ENCODE results near the gene PNCK. TPM values are rescaled to one million over a fixed set of nuclear protein-coding genes. Genes with fewer than 3 reads are reported as not detected.

PNCK gene
- total and polyA plus RNA-seq, 2 of the 13 experiments (the other 11 are each of a cell fraction or from before 2014, with no cell fraction given) = 33.1 TPM; not detected in 1

DNA sequence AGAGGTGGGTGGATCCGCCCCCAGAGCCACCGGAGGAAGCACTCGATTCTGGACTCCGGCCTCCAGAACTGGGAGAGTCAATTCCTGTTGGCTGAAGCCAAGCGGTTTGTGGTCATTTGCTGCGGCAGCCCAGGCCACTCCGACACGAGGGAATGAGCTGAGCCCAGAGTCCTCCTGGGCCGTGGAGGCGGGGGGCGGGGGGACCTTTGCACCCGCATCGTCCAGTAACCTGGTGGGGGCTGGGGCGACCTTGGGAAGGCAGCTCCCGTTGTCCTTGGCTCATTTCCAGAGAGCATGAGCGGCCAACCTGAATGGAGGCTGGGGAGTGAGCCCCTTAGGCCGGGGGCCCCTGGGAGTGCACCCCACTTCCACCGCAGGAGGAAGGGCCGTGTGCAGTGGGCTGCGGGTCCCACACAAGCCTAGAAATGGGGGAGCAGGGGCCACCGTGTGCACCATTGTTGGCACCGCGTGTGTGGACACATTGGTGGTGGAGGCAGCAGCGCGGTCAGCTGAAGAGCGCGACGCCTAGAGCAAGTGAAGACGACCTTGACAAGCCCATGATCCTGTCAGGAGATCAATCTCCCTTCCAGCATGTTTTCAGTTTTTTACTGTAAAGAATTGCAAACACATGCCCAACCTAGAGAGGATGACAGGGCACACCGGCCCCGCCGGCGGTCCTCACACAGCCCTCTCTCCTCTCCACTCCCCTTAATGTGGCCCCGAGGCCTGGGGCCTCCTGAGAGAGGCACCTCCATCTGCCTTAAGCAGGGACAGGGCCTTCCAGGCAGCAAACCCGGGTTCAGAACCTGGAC lies 46.5 kb downstream of the PNCK start (continued):
- TF ChIP-seq, protein P1, sequence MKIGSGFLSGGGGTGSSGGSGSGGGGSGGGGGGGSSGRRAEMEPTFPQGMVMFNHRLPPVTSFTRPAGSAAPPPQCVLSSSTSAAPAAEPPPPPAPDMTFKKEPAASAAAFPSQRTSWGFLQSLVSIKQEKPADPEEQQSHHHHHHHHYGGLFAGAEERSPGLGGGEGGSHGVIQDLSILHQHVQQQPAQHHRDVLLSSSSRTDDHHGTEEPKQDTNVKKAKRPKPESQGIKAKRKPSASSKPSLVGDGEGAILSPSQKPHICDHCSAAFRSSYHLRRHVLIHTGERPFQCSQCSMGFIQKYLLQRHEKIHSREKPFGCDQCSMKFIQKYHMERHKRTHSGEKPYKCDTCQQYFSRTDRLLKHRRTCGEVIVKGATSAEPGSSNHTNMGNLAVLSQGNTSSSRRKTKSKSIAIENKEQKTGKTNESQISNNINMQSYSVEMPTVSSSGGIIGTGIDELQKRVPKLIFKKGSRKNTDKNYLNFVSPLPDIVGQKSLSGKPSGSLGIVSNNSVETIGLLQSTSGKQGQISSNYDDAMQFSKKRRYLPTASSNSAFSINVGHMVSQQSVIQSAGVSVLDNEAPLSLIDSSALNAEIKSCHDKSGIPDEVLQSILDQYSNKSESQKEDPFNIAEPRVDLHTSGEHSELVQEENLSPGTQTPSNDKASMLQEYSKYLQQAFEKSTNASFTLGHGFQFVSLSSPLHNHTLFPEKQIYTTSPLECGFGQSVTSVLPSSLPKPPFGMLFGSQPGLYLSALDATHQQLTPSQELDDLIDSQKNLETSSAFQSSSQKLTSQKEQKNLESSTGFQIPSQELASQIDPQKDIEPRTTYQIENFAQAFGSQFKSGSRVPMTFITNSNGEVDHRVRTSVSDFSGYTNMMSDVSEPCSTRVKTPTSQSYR (CRISPR knock-in tag; IDR thresholded peaks at IDR 0.05; ENCODE audit: borderline replicate concordance) = peak; percentile 96
- TF ChIP-seq ZNF274 (CRISPR knock-in tag; IDR thresholded peaks at IDR 0.05) = no peak
- peak; percentile 49; the same call in 1 of the 2 replicates for TF ChIP-seq ZFX (CRISPR knock-in tag; IDR thresholded peaks at IDR 0.05; ENCODE audit: low read depth)
- TF ChIP-seq MAFG (CRISPR knock-in tag; IDR thresholded peaks at IDR 0.05) = no peak
- 0 out of 2 replicates have a peak, but pooled peaks have one; percentile 25 for TF ChIP-seq ZNF749 (CRISPR knock-in tag; IDR thresholded peaks at IDR 0.05; ENCODE audit: borderline replicate concordance)
- no peak for TF ChIP-seq ZNF232 (CRISPR knock-in tag; IDR thresholded peaks at IDR 0.05; ENCODE audit: borderline replicate concordance)
- TF ChIP-seq ZNF333 (CRISPR knock-in tag; IDR thresholded peaks at IDR 0.05; ENCODE audit: borderline replicate concordance) = no peak
- TF ChIP-seq ONECUT2 (CRISPR knock-in tag; IDR thresholded peaks at IDR 0.05) = no peak
- TF ChIP-seq, protein P2, sequence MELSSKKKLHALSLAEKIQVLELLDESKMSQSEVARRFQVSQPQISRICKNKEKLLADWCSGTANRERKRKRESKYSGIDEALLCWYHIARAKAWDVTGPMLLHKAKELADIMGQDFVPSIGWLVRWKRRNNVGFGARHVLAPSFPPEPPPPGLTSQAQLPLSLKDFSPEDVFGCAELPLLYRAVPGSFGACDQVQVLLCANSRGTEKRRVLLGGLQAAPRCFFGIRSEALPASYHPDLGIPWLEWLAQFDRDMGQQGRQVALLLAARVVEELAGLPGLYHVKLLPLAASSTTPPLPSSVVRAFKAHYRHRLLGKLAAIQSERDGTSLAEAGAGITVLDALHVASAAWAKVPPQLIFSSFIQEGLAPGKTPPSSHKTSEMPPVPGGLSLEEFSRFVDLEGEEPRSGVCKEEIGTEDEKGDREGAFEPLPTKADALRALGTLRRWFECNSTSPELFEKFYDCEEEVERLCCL (CRISPR knock-in tag; IDR thresholded peaks at IDR 0.05; ENCODE audit: borderline replicate concordance) = no peak; the same call in 1 of the 2 replicates
- no peak for TF ChIP-seq SOX6 (IDR thresholded peaks at IDR 0.05)
- peak; percentile 53; the same call in 1 of the 2 replicates for TF ChIP-seq SOX6 (CRISPR knock-in tag; IDR thresholded peaks at IDR 0.05)
- no peak for TF ChIP-seq ATAD3A (CRISPR knock-in tag; IDR thresholded peaks at IDR 0.05)
- TF ChIP-seq ZFP62 (CRISPR knock-in tag; IDR thresholded peaks at IDR 0.05) = no peak
- TF ChIP-seq MIXL1 (CRISPR knock-in tag; IDR thresholded peaks at IDR 0.05) = no peak
- TF ChIP-seq ZNF460 (CRISPR knock-in tag; IDR thresholded peaks at IDR 0.05; ENCODE audit: borderline replicate concordance) = no peak
- no peak for TF ChIP-seq ZNF616 (CRISPR knock-in tag; IDR thresholded peaks at IDR 0.05; ENCODE audit: low read depth)
- TF ChIP-seq PHF20 (CRISPR knock-in tag; IDR thresholded peaks at IDR 0.05) = no peak
- no peak for TF ChIP-seq RFX5 (IDR thresholded peaks at IDR 0.05; ENCODE audit: low read depth, low read length)
- TF ChIP-seq ATM (IDR thresholded peaks at IDR 0.05; ENCODE audit: borderline replicate concordance) = no peak
- no peak for TF ChIP-seq MEIS2 (CRISPR knock-in tag; IDR thresholded peaks at IDR 0.05)
- peak; percentile 39 for TF ChIP-seq CBX1 (IDR thresholded peaks at IDR 0.05; ENCODE audit: low read depth)
- TF ChIP-seq MYC (CRISPR knock-in tag; IDR thresholded peaks at IDR 0.05; ENCODE audit: borderline replicate concordance) = peak; percentile 66
- no peak for TF ChIP-seq ZNF253 (CRISPR knock-in tag; IDR thresholded peaks at IDR 0.05; ENCODE audit: borderline replicate concordance)
- TF ChIP-seq CREM (IDR thresholded peaks at IDR 0.05) = no peak
- no peak for TF ChIP-seq CREM (CRISPR knock-in tag; IDR thresholded peaks at IDR 0.05)
- no peak for TF ChIP-seq FLYWCH1 (CRISPR knock-in tag; IDR thresholded peaks at IDR 0.05)
- TF ChIP-seq XBP1 (CRISPR knock-in tag; IDR thresholded peaks at IDR 0.05) = no peak
- TF ChIP-seq MTA3 (CRISPR knock-in tag; IDR thresholded peaks at IDR 0.05) = no peak
- TF ChIP-seq PCBP2 (optimal IDR thresholded peaks at IDR 0.05; ENCODE audit: low read depth, low read length, poor library complexity, severe bottlenecking) = no peak
- TF ChIP-seq MLLT10 (CRISPR knock-in tag; IDR thresholded peaks at IDR 0.05) = no peak

Measured in HepG2 (cell line).